Stomach smooth muscle (tissue), 2 donors: Measurements from ENCODE around the gene RNF148.

Source experiments
- H3K27ac ChIP-seq: one replicate; pipeline ENCODE4 v1.7.0; 2013; ENCODE audit warnings: mild to moderate bottlenecking, low read length, inconsistent platforms
- H3K27me3 ChIP-seq, 2 donors: one replicate each; pipeline ENCODE4 v1.7.0; 2013; ENCODE audit warnings: low read length in 2 of 2; ENCODE audit not compliant: insufficient read depth in 2 of 2, control insufficient read depth in 1 of 2
- H3K36me3 ChIP-seq, 2 donors: one replicate each; pipeline ENCODE4 v1.7.0; 2013; ENCODE audit warnings: low read length in 2 of 2; ENCODE audit not compliant: control insufficient read depth in 2 of 2, insufficient read depth in 2 of 2
- H3K4me1 ChIP-seq: one replicate; pipeline ENCODE4 v1.7.0; 2013; ENCODE audit warnings: low read length; ENCODE audit not compliant: control insufficient read depth, insufficient read depth
- H3K4me3 ChIP-seq, 2 donors: one replicate each; pipeline ENCODE4 v1.7.0; 2013; ENCODE audit warnings: low read length in 2 of 2
- H3K9ac ChIP-seq, 2 donors: one replicate each; pipeline ENCODE4 v1.7.0; 2013; ENCODE audit warnings: low read length in 2 of 2, mild to moderate bottlenecking in 1 of 2
- H3K9me3 ChIP-seq, 2 donors: one replicate each; pipeline ENCODE4 v1.7.0; 2013; ENCODE audit warnings: low read length in 2 of 2; ENCODE audit not compliant: control insufficient read depth in 2 of 2
- donor health status: healthy.
- donor health status: Pancreatic carcinoma.

Gene RNF148

GRCh38 chr7:122702872-122703510, at the start of gene RNF148:
RNF148 (minus strand) TSS chr7:122702922; CDS start chr7:122702750, 172 bp downstream.
- H3K36me3 ChIP-seq = no peaks in the 10 kb centered on the region
- no peaks in the 10 kb centered on the region for H3K4me1 ChIP-seq
- no peak within 1 kb of the TSS for H3K9ac ChIP-seq
- H3K27me3 ChIP-seq = no peaks in the 10 kb centered on the region
- H3K27ac ChIP-seq = no peak within 1 kb of the TSS
- H3K9me3 ChIP-seq = no peaks in the 10 kb centered on the region
- no peak within 1 kb of the TSS for H3K4me3 ChIP-seq

- H3K36me3 ChIP-seq = no peaks in the 10 kb centered on the region
- no peak overlapping the region for H3K9ac ChIP-seq
- no peak overlapping the region for H3K27ac ChIP-seq
- no peaks in the 10 kb centered on the region for H3K9me3 ChIP-seq
- no peaks in the 10 kb centered on the region for H3K4me1 ChIP-seq
- no peak overlapping the region for H3K4me3 ChIP-seq
- H3K27me3 ChIP-seq = no peaks in the 10 kb centered on the region
These were observed 47.7 kb upstream of the RNF148 start for GRCh38 chr7:122750389-122750788.

- Histone ChIP-seq H3K27me3 (no peaks in the 10 kb centered on the region), H3K36me3 (no peaks in the 10 kb centered on the region), H3K4me1 (no peaks in the 10 kb centered on the region), H3K4me3 (no peak overlapping the region), H3K9ac (no peak overlapping the region), H3K27ac (no peak overlapping the region), H3K9me3 (no peaks in the 10 kb centered on the region)
These were observed 45.5 kb upstream of the RNF148 start for GRCh38 chr7:122748195-122748594.

- Histone ChIP-seq H3K9me3 (no peaks in the 10 kb centered on the region), H3K36me3 (no peaks in the 10 kb centered on the region), H3K9ac (no peak overlapping the region), H3K4me1 (no peaks in the 10 kb centered on the region), H3K27me3 (no peaks in the 10 kb centered on the region), H3K27ac (no peak overlapping the region), H3K4me3 (no peak overlapping the region)
These were observed 44.2 kb upstream of the RNF148 start for GRCh38 chr7:122746948-122747347.

- Histone ChIP-seq H3K27me3 (no peaks in the 10 kb centered on the region), H3K9ac (no peak overlapping the region), H3K4me1 (no peaks in the 10 kb centered on the region), H3K36me3 (no peaks in the 10 kb centered on the region), H3K9me3 (no peaks in the 10 kb centered on the region), H3K27ac (no peak overlapping the region), H3K4me3 (no peak overlapping the region)
These were observed 40.5 kb upstream of the RNF148 start for GRCh38 chr7:122743211-122743610.

GRCh38 chr7:122738947-122739346, 36.2 kb upstream of the RNF148 start:
- no peaks in the 10 kb centered on the region for H3K9me3 ChIP-seq
- H3K4me3 ChIP-seq = no peak overlapping the region
- no peak overlapping the region for H3K9ac ChIP-seq
- H3K36me3 ChIP-seq = no peaks in the 10 kb centered on the region
- H3K4me1 ChIP-seq = no peaks in the 10 kb centered on the region
- no peaks in the 10 kb centered on the region for H3K27me3 ChIP-seq
- no peak overlapping the region for H3K27ac ChIP-seq

- no peaks in the 10 kb centered on the region for H3K27me3 ChIP-seq
- H3K9me3 ChIP-seq = no peaks in the 10 kb centered on the region
- H3K36me3 ChIP-seq = no peaks in the 10 kb centered on the region
- H3K4me1 ChIP-seq = no peaks in the 10 kb centered on the region
- H3K4me3 ChIP-seq = no peak overlapping the region
- no peak overlapping the region for H3K9ac ChIP-seq
- H3K27ac ChIP-seq = no peak overlapping the region
These were observed 33.5 kb upstream of the RNF148 start for GRCh38 chr7:122736183-122736582.

GRCh38 chr7:122727759-122728158, 25.0 kb upstream of the RNF148 start:
- Histone ChIP-seq H3K4me3 (no peak overlapping the region), H3K4me1 (no peaks in the 10 kb centered on the region), H3K9me3 (no peaks in the 10 kb centered on the region), H3K36me3 (no peaks in the 10 kb centered on the region), H3K27me3 (no peaks in the 10 kb centered on the region), H3K9ac (no peak overlapping the region), H3K27ac (no peak overlapping the region)

GRCh38 chr7:122727354-122727753, 24.6 kb upstream of the RNF148 start:
- H3K27ac ChIP-seq = no peak overlapping the region
- H3K27me3 ChIP-seq = no peaks in the 10 kb centered on the region
- H3K4me1 ChIP-seq = no peaks in the 10 kb centered on the region
- no peak overlapping the region for H3K9ac ChIP-seq
- no peaks in the 10 kb centered on the region for H3K36me3 ChIP-seq
- no peak overlapping the region for H3K4me3 ChIP-seq
- no peaks in the 10 kb centered on the region for H3K9me3 ChIP-seq

GRCh38 chr7:122726881-122727280, 24.2 kb upstream of the RNF148 start:
- H3K4me1 ChIP-seq = no peaks in the 10 kb centered on the region
- no peaks in the 10 kb centered on the region for H3K27me3 ChIP-seq
- H3K4me3 ChIP-seq = no peak overlapping the region
- H3K9ac ChIP-seq = no peak overlapping the region
- H3K9me3 ChIP-seq = no peaks in the 10 kb centered on the region
- no peak overlapping the region for H3K27ac ChIP-seq
- H3K36me3 ChIP-seq = no peaks in the 10 kb centered on the region

- Histone ChIP-seq H3K27me3 (no peaks in the 10 kb centered on the region), H3K4me3 (no peak overlapping the region), H3K9me3 (no peaks in the 10 kb centered on the region), H3K36me3 (no peaks in the 10 kb centered on the region), H3K9ac (no peak overlapping the region), H3K27ac (no peak overlapping the region), H3K4me1 (no peaks in the 10 kb centered on the region)
These were observed 21.6 kb upstream of the RNF148 start for GRCh38 chr7:122724366-122724765.
